ENCODE data around the gene CNTF.

DNA sequence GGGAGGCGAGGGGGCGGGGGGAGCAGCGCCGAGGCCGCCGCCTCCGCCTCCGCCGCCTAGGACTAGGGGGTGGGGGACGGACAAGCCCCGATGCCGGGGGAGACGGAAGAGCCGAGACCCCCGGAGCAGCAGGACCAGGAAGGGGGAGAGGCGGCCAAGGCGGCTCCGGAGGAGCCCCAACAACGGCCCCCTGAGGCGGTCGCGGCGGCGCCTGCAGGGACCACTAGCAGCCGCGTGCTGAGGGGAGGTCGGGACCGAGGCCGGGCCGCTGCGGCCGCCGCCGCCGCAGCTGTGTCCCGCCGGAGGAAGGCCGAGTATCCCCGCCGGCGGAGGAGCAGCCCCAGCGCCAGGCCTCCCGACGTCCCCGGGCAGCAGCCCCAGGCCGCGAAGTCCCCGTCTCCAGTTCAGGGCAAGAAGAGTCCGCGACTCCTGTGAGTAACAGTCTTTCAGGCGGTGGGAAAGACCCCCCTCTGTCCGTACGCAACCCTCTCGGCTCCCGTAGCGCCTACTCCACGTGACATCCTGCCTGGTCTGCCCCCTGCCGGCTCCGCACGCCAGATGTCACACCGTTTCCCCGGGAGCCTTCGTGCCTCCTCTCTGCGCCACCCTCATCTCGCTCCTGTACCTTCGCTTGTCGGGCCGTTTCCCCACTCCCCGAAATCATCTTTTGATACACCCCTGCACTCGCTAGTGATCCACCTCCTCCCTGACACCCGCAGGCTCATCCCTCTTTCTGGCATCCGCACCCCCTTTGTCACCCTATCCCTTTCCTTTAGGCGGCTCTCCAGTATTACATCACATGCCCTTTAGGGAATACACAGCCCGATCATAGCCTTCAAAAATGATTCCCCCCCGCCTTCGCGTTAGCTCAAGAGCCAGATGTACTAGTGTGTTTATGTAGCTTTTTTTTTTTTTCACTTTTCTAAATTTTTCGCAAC is 43.0 kb upstream of the CNTF start:
- TF ChIP-seq SP1 (CRISPR knock-in tag; conservative IDR thresholded peaks at IDR 0.05) (0 out of 2 replicates have a peak, but pooled peaks have one; percentile 19), FOXP1 (CRISPR knock-in tag; IDR thresholded peaks at IDR 0.05; ENCODE audit: borderline replicate concordance) (peak; percentile 73; the same call in 1 of the 2 replicates), TCF7 (CRISPR knock-in tag; IDR thresholded peaks at IDR 0.05; ENCODE audit: low read depth) (no peak), PRRX2 (CRISPR knock-in tag; IDR thresholded peaks at IDR 0.05) (no peak), NR3C1 (CRISPR knock-in tag; conservative IDR thresholded peaks at IDR 0.05; ENCODE audit: low read depth) (no peak)
- TF ChIP-seq, protein P1, sequence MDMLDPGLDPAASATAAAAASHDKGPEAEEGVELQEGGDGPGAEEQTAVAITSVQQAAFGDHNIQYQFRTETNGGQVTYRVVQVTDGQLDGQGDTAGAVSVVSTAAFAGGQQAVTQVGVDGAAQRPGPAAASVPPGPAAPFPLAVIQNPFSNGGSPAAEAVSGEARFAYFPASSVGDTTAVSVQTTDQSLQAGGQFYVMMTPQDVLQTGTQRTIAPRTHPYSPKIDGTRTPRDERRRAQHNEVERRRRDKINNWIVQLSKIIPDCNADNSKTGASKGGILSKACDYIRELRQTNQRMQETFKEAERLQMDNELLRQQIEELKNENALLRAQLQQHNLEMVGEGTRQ (CRISPR knock-in tag; IDR thresholded peaks at IDR 0.05) = peak; percentile 96
- TF ChIP-seq, protein P2, sequence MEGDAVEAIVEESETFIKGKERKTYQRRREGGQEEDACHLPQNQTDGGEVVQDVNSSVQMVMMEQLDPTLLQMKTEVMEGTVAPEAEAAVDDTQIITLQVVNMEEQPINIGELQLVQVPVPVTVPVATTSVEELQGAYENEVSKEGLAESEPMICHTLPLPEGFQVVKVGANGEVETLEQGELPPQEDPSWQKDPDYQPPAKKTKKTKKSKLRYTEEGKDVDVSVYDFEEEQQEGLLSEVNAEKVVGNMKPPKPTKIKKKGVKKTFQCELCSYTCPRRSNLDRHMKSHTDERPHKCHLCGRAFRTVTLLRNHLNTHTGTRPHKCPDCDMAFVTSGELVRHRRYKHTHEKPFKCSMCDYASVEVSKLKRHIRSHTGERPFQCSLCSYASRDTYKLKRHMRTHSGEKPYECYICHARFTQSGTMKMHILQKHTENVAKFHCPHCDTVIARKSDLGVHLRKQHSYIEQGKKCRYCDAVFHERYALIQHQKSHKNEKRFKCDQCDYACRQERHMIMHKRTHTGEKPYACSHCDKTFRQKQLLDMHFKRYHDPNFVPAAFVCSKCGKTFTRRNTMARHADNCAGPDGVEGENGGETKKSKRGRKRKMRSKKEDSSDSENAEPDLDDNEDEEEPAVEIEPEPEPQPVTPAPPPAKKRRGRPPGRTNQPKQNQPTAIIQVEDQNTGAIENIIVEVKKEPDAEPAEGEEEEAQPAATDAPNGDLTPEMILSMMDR (IDR thresholded peaks at IDR 0.05) = 0 out of 2 replicates have a peak, but pooled peaks have one; percentile 24
- TF ChIP-seq, protein P3, sequence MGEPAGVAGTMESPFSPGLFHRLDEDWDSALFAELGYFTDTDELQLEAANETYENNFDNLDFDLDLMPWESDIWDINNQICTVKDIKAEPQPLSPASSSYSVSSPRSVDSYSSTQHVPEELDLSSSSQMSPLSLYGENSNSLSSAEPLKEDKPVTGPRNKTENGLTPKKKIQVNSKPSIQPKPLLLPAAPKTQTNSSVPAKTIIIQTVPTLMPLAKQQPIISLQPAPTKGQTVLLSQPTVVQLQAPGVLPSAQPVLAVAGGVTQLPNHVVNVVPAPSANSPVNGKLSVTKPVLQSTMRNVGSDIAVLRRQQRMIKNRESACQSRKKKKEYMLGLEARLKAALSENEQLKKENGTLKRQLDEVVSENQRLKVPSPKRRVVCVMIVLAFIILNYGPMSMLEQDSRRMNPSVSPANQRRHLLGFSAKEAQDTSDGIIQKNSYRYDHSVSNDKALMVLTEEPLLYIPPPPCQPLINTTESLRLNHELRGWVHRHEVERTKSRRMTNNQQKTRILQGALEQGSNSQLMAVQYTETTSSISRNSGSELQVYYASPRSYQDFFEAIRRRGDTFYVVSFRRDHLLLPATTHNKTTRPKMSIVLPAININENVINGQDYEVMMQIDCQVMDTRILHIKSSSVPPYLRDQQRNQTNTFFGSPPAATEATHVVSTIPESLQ (CRISPR knock-in tag; IDR thresholded peaks at IDR 0.05) = no peak
- TF ChIP-seq, protein P4, sequence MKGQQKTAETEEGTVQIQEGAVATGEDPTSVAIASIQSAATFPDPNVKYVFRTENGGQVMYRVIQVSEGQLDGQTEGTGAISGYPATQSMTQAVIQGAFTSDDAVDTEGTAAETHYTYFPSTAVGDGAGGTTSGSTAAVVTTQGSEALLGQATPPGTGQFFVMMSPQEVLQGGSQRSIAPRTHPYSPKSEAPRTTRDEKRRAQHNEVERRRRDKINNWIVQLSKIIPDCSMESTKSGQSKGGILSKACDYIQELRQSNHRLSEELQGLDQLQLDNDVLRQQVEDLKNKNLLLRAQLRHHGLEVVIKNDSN (CRISPR knock-in tag; IDR thresholded peaks at IDR 0.05) = peak; percentile 96
